NCI-H526 treated with DMSO at 0.1 percent for 48 hours (cell line): ENCODE results near the gene RRP1B.
"Not testable (repeated sequence)": the region's sequence is repeated elsewhere in the genome, so short reads cannot be mapped to it uniquely, and the experiment has no call there.

ENCODE experiments used
- DNase-seq: peaks from one replicate; lab custom pipeline; 2025; lab: John Stamatoyannopoulos, UW

Gene RRP1B

DNA sequence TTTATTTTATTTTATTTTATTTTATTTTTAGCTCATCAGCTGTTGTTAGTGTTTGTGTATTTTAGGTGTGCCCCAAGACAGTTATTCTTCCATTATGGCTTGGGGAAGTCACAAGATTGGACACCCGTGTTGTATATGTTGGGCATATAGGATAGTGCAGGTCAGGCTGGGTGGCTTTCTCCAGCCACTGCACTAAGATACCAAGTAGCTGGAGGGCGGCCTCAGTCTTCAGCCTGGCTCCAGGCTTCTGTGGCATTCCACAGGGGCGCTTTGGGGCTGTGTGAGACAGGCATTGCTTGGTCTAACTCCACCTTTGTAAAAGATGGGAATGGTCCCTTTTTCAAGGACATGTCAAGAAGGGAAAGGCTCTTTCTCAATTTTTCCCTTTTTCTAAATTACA, 16.5 kb downstream of the RRP1B start:
- DNase-seq, result no peak

DNA sequence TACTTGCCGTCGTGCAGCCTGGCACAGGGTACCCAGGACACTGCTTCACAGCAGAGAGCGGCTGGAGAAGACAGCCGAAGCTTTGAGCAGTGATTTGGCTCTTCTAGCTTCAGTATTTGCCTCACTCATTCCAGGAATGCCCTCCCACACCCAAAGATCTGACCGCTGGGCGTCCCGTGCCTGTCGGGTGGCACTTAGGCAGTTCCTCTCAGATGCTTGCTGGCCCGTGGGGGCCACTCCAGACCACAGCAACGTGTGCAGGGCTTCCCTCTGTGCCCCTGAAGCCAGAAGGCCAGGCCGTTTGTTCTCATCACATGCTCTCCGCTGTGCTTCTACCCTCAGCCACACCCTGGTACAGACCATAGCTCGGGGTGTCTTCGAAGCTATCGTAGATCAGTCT, 17.0 kb downstream of the RRP1B start:
- no peak for DNase-seq

DNA sequence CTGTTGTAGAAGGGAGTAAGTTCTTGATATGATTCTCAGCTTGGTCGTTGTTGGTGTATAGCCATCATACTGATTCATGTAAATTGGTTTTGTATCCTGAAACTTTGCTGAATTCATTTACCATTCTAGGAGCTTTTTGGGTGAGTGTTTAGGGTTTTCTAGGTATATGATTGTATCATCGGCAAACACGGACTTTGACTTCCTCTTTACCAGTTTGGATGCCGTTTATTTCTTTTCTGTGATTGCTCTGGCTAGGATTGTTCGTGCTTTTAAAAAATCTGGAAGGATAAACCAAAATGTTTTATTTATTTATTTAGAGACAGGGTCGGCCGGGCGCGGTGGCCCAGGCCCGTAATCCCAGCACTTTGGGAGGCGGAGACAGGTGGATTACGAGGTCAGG, 20.6 kb downstream of the RRP1B start:
- no peak for DNase-seq

DNA sequence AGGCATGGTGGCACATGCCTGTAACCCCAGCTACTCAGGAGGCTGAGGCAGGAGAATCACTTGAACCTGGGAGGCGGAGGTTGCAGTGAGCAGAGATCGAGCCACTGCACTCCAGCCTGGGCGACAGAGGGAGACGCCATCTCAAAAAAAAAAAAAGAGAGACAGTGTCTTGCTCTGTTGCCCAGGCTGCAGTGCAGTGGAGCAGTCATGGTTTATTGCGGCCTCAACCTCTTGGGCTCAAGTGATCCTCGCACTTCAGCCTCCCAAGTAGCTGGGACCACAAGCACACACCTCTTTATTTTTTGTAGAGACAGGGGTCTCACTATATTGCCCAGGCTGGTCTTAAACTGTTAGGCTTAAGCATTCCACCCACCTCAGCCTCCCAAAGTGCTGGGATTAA, 21.1 kb downstream of the RRP1B start:
- DNase-seq, result not testable (repeated sequence)

DNA sequence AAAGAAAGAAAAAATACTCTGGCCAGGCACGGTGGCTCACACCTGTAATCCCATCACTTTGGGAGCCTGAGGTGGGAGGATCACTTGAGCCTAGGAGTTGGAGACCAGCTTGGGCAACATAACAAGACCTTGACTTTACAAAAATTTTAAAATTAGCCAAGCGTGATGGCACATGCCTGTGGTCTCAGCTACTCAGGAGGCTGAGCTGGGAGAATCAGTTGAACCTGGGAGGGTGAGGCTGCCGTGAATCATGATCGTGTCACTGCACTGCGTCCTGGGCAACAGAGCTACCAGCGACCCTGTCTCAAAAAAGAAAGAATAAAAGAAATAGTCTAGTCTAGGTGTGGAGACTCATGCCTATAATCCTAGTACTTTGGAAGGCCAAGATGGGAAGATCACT, 22.3 kb downstream of the RRP1B start:
- DNase-seq, result no peak

DNA sequence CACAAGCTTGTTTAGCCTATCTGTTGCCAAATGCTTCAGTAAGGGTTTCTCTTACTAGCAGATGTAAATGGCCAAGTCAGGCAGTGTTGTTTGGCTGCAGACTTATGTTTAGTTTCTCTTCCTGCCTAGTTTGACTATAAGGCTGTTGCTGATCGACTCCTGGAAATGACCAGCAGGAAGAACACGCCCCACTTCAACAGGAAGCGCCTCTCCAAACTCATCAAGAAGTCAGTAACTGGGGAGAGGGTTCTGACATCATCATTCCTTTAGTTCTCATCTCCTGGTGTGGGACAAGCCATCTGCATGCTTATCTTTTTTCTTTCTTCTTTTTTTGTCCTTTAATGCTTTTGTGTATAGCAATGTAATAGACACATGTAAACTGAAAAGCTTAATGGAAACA, 25.1 kb downstream of the RRP1B start:
- DNase-seq, result no peak

DNA sequence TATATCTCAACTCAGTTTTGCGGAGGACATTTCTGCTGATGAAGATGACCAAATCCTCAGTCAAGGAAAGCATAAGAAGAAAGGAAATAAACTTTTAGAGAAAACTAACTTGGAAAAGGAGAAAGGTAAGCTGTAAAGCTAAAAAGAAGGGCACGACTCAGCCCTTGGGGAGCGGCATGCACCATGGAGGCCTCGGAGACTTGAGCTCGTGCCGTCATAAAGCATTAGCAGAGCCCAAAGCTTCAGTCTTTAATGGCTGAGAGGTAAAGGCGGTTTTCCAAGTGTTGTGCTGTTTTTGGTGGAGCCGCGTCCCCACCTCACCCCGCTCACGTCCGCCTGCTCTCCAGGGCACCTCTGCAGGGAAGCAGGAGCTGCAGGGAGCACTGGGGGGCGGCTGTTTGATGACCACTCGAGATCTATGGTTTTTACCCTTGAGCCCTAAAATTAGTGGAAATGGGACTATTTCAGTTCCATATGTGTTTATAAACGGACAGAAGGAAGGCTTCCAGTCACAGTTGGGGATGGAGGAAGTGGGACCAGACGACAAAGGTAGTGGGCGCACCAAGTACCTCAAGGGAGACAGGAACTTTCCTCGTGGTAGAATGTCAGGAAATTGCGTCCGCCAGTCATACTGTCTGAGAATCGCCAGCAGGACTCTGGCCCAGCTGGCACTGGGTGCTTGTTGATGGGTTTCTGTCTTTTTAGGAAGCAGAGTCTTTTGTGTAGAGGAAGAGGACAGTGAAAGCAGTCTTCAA, 27.6 kb downstream of the RRP1B start:
- DNase-seq, result no peak

DNA sequence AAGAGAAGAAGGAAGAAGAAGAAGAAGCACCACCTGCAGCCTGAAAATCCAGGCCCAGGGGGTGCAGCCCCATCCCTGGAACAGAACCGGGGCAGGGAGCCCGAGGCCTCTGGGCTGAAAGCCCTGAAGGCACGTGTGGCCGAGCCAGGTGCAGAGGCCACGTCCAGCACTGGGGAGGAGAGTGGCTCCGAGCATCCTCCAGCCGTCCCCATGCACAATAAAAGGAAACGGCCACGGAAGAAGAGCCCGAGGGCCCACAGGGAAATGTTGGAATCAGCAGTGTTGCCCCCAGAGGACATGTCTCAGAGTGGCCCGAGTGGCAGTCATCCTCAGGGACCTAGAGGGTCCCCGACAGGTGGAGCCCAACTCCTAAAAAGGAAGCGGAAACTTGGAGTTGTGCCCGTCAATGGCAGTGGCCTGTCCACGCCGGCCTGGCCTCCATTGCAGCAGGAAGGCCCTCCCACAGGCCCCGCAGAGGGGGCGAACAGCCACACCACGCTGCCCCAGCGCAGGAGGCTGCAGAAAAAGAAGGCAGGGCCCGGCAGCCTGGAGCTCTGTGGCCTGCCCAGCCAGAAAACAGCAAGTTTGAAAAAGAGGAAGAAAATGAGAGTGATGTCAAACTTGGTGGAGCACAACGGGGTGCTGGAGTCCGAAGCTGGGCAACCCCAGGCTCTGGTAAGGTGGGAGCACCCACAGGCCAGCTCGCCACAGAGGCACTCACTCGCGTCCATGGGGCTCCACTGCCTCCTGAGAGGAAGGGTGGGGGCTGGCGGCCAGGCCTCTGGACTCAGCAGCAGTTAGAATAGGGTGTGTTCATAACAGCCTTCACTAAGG, 28.4 kb downstream of the RRP1B start:
- DNase-seq, result no peak

DNA sequence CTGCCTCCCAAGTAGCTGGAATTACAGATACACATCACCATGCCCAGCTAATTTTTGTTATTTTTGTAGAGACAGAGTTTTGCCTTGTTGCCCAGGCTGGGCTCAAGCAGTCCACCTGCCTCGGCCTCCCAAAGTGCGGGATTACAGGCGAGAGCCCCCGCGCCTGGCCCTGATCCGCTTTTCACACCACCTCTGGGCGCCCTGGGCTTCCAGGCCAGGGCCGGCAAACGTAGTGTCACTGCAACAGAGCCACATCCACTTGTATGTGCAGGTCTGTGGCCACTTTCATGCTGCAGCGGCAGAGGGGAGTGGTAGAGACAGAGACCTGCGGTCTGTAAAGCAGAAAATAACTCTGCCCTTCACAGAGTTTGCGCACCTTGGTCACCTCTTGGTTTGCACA, 29.5 kb downstream of the RRP1B start:
- no peak for DNase-seq

DNA sequence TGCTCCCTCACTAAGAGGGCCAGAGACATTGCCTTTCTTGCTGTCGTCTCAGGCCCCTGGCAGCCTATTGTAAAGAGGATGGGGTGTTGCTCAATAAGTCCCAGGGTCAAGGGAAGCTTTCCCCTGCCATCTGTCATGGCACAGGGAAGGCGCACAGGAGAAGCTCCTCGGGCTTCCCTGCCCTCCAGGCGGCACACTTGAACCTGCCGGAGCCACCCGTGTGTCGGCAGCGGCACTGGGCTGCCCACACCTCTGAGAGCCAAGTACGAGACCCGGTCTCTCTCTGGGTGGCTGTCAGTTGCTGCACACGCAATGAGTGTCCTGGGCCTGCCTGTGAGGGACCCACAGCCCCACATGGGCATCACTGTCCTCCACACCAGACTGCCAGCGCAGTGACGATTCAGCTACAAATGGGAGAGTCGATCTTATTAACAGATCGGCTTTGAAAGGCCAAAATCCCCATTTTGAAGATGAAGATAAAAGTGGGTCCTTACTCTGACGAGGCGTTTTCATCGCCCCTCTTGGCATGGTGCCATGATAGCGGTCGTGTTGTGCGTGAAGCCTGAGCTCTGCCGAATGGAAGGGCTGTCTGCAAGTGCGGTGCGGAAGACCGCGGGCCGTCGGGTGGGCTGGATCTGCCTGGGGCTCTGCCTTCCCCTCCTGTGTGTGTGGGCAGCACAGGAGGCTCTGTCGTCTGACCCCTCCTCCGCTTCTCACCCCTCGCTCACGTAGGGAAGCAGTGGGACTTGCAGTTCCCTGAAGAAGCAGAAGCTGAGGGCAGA, 30.4 kb downstream of the RRP1B start:
- no peak for DNase-seq

DNA sequence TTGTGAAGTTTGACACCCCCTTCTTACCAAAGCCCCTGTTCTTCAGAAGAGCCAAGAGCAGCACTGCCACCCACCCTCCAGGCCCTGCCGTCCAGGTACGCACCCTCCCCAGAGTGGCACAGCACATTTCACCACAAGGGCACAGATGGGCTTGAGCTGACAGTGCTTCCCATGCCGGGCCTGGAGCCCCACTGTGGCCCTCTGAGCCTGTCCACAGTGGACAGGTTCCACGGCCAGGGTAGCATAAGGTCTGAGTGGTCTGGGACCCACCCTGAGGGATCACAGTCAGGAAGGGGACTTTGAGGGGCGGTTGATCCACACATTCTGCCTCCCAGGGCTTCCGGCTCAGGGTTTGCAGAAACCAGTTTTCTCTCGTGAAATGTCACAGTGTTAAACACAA, 31.0 kb downstream of the RRP1B start:
- no peak for DNase-seq

DNA sequence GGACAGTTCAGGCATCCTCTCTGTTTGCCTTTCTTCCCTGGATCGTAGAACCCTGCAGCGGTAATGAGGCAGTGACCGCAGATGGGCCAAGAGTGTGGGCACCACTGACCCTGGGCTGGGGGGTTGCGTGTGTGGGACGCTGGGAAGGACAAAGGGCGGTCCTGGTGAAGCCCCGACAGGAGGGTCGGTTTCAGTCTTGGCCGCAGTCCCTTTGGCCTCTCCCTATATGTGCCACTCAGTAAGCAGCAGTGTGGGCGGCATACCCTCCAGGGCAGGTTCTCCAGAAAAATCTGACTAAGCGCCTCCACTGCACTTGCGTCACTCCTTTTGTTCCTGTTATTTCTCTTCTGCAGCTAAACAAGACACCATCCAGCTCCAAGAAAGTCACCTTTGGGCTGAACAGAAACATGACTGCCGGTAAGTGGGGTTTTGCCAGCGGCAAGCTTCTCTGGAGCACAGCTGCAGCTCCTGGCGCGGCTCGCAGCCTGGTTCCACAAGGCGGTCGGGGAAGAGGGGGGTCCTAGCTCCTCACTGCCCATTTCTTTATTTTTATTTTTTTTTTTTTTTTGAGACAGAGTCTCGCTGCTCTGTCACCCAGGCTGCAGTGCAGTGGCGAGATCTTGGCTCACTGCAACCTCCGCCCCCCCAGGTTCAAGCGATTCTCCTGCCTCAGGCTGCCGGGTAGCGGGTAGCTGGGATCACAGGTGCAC, 31.9 kb downstream of the RRP1B start:
- DNase-seq, result no peak

DNA sequence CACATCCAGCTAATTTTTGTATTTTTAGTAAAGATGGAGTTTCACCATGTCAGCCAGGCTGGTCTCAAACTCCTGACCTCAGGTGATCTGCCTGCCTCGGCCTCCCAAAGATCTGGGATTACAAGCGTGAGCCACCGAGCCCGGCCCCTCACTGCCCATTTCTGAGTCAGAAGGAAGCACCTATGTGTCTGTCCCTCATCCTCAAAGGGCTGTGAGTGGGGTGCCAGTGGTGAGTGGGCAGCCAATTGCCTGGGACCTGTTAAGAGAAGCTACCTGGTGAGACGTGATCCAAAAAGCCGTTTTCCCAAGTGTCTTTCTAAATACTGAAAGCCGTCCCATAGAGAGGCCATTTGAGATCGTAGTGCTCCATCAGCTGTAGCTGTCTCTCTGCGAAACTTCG, 32.4 kb downstream of the RRP1B start:
- DNase-seq, result no peak

DNA sequence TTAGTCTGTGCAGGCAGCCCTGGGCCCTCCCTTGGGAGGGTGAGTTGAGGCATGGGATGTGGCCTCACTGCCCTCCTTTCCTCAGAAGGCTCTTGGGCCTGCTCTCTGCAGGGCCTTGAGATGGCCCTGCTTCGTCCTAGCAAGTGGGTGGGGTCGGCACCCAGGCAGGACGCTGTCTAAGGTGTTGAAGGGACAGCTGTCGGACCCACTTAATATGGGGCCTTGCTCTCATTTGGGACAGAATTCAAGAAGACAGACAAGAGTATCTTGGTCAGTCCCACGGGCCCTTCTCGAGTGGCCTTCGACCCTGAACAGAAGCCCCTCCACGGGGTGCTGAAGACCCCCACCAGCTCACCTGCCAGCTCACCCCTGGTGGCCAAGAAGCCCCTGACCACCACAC, 33.6 kb downstream of the RRP1B start:
- DNase-seq, result no peak

DNA sequence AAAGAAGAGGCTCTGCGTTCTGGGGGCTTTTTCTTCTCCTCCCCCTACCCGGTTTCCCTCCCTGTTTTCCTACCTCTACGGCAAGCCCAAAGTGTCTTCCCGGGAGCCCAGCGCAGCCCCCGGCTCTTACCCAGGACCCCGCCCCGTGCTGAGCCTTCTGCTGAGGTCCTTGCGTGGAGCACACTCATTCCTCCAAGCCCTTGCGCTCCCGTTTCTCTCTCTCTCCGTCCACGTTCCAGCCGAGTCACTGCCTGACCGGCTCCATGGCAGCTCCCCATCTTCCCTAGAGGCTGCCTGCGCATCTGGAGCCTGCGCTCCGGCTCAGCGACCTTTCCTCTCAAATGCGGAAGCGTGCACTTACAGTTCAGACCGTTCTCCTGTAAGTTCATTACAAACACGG, 34.6 kb downstream of the RRP1B start:
- no peak for DNase-seq

DNA sequence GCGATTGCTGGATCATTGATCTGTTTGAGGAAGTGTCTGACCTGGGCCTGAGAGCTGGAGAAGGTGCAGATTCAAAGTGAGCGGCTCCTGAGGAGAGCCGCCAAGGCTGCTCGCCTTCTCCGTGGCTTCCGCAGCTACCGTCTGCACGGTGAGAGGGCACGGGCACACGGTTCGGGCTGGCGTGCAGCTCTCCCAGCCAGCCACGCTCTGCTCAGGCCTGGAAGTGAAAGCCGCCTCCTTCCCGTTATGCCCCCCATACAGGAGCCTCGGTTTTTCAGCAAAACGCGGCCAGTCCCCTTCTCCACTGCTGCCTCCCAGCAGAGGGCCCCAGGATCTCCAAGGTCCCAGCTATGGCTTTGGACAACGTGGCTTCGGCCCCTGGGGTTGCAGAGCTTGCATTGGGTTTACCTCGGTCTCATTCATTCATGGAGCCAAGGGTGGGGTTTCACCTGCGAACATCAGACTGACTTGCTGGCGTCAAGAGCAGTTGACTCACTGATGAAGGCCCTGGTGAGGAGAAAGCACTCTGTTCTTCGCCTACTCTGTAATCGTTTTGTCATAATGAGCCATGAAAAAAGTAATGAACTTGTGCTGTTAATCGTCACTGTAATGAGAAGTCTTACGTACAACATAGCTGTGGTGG, 35.2 kb downstream of the RRP1B start:
- no peak for DNase-seq

DNA sequence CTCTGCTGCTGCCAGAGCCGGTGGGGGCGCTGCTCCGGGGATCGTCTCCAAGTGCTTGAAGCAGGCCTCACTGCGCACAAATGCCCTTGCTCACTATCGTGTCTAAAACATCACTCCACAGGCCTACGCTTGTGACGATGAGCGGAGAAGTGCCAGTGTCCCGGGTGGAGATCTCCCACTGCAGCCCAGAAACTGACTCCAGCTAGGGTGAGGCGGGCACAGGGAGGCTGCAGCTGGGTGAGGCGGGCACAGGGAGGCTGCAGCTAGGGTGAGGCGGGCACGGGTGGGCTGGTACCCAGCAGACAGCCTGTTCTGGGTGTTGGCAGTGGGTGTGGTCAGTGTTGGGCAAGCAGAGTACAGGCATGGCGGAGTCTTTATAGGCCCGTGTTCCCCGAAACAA, 36.9 kb downstream of the RRP1B start:
- no peak for DNase-seq

DNA sequence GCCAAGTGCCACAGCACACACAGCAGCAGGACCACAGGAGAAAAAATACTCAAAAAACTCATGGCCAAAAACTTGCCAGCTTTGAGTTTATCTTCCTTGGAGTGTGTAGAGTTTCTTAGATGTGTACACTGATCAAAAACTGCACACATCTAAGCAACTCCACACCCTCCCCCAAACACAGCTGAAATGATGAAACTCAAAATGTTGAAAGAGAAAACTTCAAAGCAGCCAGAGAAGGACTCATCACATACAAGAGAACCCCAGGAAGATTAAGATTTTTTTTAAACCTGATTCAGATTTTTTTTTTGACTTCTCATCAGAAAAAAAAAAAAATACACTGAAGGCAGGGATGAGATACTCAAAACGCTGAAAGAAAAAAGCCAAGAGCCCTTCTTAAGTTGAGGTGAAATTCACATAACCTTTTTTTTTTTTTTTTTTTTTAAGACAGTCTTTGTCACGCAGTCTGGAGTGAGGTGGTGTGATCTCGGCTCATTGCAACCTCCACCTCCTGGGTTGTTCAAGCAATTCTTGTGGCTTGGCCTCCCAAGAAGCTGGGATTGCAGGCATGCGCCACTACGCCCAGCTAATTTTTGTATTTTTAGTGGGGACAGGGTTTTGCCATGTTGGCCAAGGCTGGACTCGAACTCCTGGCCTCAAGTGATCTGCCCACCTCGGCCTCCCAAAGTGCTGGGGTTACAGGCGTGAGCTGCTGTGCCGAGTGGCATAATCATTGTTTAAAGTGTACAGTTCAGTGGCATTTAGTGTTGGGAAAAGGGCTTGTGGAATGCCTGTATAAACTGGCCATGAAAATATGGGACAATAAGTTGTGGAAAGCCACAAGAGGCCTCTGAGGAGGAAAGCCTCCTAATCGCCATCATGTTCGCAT, 38.6 kb downstream of the RRP1B start:
- DNase-seq, result no peak

DNA sequence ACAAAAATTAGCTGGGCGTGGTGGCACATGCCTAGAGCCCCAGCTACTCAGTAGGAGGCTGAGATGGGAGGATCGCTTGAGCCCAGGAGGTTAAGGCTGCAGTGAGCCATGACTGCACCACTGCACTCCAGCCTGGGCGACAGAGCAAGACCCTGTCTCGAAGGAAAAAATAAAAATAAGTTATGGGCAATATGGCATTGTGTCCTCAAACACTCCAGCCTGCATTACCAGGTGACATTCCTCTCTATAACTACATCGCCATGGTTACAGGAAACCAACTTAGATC, 40.1 kb downstream of the RRP1B start:
- DNase-seq, result not testable (repeated sequence)

DNA sequence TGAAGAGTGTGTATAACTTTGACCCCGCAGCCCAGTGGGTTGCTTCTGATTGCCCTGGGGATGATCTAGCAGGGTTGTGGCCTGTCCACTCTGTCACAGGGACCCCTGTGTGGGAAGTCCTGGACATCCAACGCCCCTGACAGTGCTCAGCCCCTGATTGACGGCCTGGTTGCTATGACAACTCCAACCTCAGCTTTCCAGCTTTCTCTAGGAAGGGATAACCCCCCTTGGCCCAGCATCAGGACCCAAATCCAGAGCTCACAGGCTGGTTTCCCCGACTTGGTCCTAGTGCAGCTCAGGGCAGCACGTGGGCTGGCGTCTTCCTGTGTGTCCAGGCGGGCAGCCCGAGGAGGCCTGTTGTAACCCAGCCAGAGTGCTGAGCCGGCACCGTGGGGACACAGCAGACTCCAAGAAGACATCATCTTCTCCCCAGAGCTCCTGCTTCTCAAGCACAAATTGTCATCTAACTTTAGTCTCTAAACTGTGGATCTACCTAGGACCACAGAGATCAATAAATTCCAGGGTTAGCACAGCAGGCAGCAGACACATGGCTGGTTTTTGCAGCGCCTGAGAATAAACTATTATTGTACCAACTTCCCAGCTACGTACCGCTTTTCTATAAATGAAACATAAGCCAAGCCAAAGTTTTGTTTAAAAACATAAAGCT, 40.7 kb downstream of the RRP1B start:
- DNase-seq, result no peak
